Adrenal gland (tissue), 5 donors: ENCODE measurements around the gene KIF16B.

Experiments
- CTCF ChIP-seq, 6 experiments: fragments of 450-650 bp in 4 of 6; fragments of 200-600 bp in 2 of 6; sonication (generic) in 1 of 6; IDR thresholded peaks; 1 replicate in 5 of 6; 2 replicates in 1 of 6; pipeline versions ENCODE4 v1.5.1 to v1.8.0; 2016 to 2021; ENCODE audit warnings: antibody characterized with exemption in 6 of 6, mild to moderate bottlenecking in 2 of 6, moderate library complexity in 1 of 6
- POLR2A ChIP-seq, 2 donors: fragments of 450-650 bp; IDR thresholded peaks; one replicate each; pipeline ENCODE4 v1.6.1; 2017; ENCODE audit warnings: antibody characterized with exemption in 2 of 2, mild to moderate bottlenecking in 2 of 2, moderate library complexity in 1 of 2
- donor health status: DM: no; HTN: no; CAD: no.

GRCh38 chr20:16412906-16413305 is 160.3 kb downstream of the KIF16B start:
- TF ChIP-seq POLR2A (IDR thresholded peaks at IDR 0.05) (no peak), CTCF (IDR thresholded peaks at IDR 0.05) (no peak)
